B cell (primary cell): Measurements from ENCODE around the gene HOXC9.

ENCODE experiments used
- EZH2 ChIP-seq: IDR thresholded peaks from 2 replicates; pipeline ENCODE4 v1.6.1; 2012; ENCODE audit warnings: borderline replicate concordance, low read depth, mild to moderate bottlenecking, moderate library complexity, low read length; ENCODE audit not compliant: insufficient read depth, poor library complexity, severe bottlenecking
- TF ChIP-seq, protein P1 (sequence below): fragments of 200-600 bp; IDR thresholded peaks from one replicate; pipeline ENCODE4 v1.8.0; 2022; ENCODE audit warnings: antibody characterized with exemption, mild to moderate bottlenecking

DNA sequence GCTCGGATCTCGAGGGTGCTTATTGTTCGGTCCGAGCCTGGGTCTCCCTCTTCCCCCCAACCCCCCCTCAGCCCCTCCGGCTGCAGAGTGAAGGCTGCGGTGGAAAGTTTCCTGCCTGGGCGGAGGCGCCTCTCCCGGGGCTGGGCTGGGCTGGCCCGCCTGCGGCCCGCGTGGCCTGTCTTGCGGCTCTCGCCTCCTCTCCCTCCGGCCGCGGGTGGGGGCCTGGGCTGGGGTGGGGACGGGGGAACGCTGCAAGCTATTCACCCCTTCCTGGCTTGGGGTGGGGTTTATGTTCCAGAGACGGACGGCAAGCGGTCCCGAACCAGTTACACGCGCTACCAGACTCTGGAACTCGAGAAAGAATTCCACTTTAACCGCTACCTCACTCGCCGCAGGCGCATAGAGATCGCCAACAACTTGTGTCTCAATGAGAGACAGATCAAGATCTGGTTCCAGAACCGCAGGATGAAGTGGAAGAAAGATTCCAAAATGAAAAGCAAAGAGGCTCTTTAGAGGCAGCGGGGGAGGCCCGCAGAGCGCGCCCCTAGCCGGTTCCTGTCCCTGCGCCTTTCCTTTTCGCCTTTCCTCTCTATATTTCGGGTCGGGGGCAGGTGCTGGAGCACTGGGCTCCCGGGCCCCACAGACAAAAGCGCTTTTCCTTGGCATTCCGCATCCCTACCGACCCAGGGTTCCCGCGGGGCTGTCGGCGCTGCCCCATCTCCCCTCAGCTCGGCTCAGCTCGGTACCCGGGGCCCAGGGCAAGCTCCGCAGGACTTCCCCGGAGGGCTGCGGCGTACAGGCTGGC, 34.2 kb downstream of the HOXC9 start:
- TF ChIP-seq, protein P1, sequence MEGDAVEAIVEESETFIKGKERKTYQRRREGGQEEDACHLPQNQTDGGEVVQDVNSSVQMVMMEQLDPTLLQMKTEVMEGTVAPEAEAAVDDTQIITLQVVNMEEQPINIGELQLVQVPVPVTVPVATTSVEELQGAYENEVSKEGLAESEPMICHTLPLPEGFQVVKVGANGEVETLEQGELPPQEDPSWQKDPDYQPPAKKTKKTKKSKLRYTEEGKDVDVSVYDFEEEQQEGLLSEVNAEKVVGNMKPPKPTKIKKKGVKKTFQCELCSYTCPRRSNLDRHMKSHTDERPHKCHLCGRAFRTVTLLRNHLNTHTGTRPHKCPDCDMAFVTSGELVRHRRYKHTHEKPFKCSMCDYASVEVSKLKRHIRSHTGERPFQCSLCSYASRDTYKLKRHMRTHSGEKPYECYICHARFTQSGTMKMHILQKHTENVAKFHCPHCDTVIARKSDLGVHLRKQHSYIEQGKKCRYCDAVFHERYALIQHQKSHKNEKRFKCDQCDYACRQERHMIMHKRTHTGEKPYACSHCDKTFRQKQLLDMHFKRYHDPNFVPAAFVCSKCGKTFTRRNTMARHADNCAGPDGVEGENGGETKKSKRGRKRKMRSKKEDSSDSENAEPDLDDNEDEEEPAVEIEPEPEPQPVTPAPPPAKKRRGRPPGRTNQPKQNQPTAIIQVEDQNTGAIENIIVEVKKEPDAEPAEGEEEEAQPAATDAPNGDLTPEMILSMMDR, result no peak
- TF ChIP-seq EZH2, result peak; percentile 53
